Osteoblast (primary cell): ENCODE data around the gene RETREG1. TPM values are rescaled to one million over a fixed set of nuclear protein-coding genes. Genes with fewer than 3 reads are reported as not detected.
A peak's percentile ranks its signal among the peaks of the same experiment; 100 is the strongest.

Source experiments
- DNase-seq: peaks from one replicate; pipeline ENCODE4 v3.0.0; 2011; ENCODE audit warnings: low spot score, mixed read lengths; ENCODE audit not compliant: insufficient read length; ENCODE audit errors: missing footprints
- H2AFZ ChIP-seq: 2 replicates; pipeline ENCODE4 v1.6.0; 2011; ENCODE audit warnings: mild to moderate bottlenecking, low read length
- H3K27ac ChIP-seq: 2 replicates; pipeline ENCODE4 v1.5.1; 2011; ENCODE audit warnings: mild to moderate bottlenecking, low read depth, low read length, moderate library complexity
- H3K27me3 ChIP-seq: 2 replicates; pipeline ENCODE4 v1.6.0; 2012; ENCODE audit warnings: mild to moderate bottlenecking, control low read depth, inconsistent platforms, low read length, moderate library complexity; ENCODE audit not compliant: insufficient read depth
- H3K36me3 ChIP-seq: 2 replicates; pipeline ENCODE4 v1.5.1; 2011; ENCODE audit warnings: mild to moderate bottlenecking, low read length, control low read depth, moderate library complexity; ENCODE audit not compliant: insufficient read depth
- H3K4me1 ChIP-seq: 2 replicates; pipeline ENCODE4 v1.5.1; 2011; ENCODE audit warnings: mild to moderate bottlenecking, low read length, control low read depth, moderate library complexity; ENCODE audit not compliant: insufficient read depth
- H3K4me2 ChIP-seq: 2 replicates; pipeline ENCODE4 v1.6.0; 2011; ENCODE audit warnings: mild to moderate bottlenecking, low read length; ENCODE audit not compliant: insufficient read depth
- H3K4me3 ChIP-seq: fragments of 200-600 bp; sonication (generic); 3 replicates; pipeline ENCODE4 v1.5.1; 2012; ENCODE audit warnings: mild to moderate bottlenecking, low read length, inconsistent platforms; ENCODE audit not compliant: insufficient read depth
- H3K79me2 ChIP-seq: 2 replicates; pipeline ENCODE4 v1.6.0; 2012; ENCODE audit warnings: mild to moderate bottlenecking, low read length, control low read depth, inconsistent platforms; ENCODE audit not compliant: insufficient read depth
- H3K9me3 ChIP-seq: 2 replicates; pipeline ENCODE4 v1.5.1; 2011; ENCODE audit warnings: low read depth, low read length, control low read depth
- H4K20me1 ChIP-seq: 2 replicates; pipeline ENCODE4 v1.6.0; 2012; ENCODE audit warnings: mild to moderate bottlenecking, low read length, control low read depth; ENCODE audit not compliant: insufficient read depth
- CTCF ChIP-seq: IDR thresholded peaks from 2 replicates; pipeline ENCODE4 v1.5.1; 2011; ENCODE audit warnings: mild to moderate bottlenecking, low read depth, low read length, moderate library complexity; ENCODE audit errors: extremely low read depth
- small RNA-seq: library from RNA; depleted of rRNA; stranded (forward); fragments of <200 nt; gene quantifications from one replicate; pipeline ENCODE3, GENCODE V24; 2012
- total RNA-seq: library from RNA; depleted of rRNA; stranded (reverse); fragments of >200 nt; gene quantifications from 2 replicates; pipeline ENCODE4 v1.2.3, GENCODE V29; 2012

Gene RETREG1
- total RNA-seq, 1 donor: 8.3 TPM

GRCh38 chr5:16430349-16431089 lies 186.3 kb downstream of the RETREG1 start:
- H3K27ac ChIP-seq: no peak overlapping the region
- peak; percentile 50 for DNase-seq
- no peak for TF ChIP-seq CTCF

GRCh38 chr5:16428359-16428758 lies 188.4 kb downstream of the RETREG1 start:
- Histone ChIP-seq H3K9me3 (no peaks in the 10 kb centered on the region), H4K20me1 (no peaks in the 10 kb centered on the region), H3K27ac (no peak overlapping the region), H3K79me2 (no peaks in the 10 kb centered on the region), H2AFZ (no peak overlapping the region), H3K27me3 (no peaks in the 10 kb centered on the region), H3K36me3 (no peaks in the 10 kb centered on the region), H3K4me2 (no peak overlapping the region), H3K4me1 (no peaks in the 10 kb centered on the region), H3K4me3 (no peak overlapping the region)
- no peak for DNase-seq
- TF ChIP-seq CTCF: no peak

More at GRCh38 chr5:16430349-16431089, 186.3 kb downstream of the RETREG1 start:
- H3K9me3 ChIP-seq: no peaks in the 10 kb centered on the region
- H3K36me3 ChIP-seq: no peaks in the 10 kb centered on the region
- no peaks in the 10 kb centered on the region for H3K27me3 ChIP-seq
- H3K4me3 ChIP-seq: no peak overlapping the region
- no peak overlapping the region for H2AFZ ChIP-seq
- no peak overlapping the region for H3K4me2 ChIP-seq
- no peaks in the 10 kb centered on the region for H4K20me1 ChIP-seq
- H3K4me1 ChIP-seq: no peaks in the 10 kb centered on the region
- H3K79me2 ChIP-seq: no peaks in the 10 kb centered on the region

- Histone ChIP-seq H3K9me3 (no peaks in the 10 kb centered on the region), H3K4me1 (no peaks in the 10 kb centered on the region), H2AFZ (no peak overlapping the region), H3K36me3 (no peaks in the 10 kb centered on the region), H3K27ac (no peak overlapping the region), H3K4me2 (no peak overlapping the region), H3K4me3 (no peak overlapping the region), H4K20me1 (no peaks in the 10 kb centered on the region), H3K27me3 (no peaks in the 10 kb centered on the region), H3K79me2 (no peaks in the 10 kb centered on the region)
- DNase-seq: no peak
- no peak for TF ChIP-seq CTCF
Measured at GRCh38 chr5:16427587-16427986, 189.2 kb downstream of the RETREG1 start.

Small RNAs within 50 kb of the gene (small RNA-seq; reads per million reads assigned to genes)
- gene RF00019: not detected

Other genes with a start within 250 kb of the RETREG1 start
- gene ZNF622, start 151.2 kb downstream of the RETREG1 start, total RNA-seq: 67.2 and 69.8 TPM in 2 replicates